Fibroblast of lung (primary cell): ENCODE results near the gene PLCG1.

Experiments
- CTCF ChIP-seq, 2 donors: IDR thresholded peaks in 1 of 2; conservative IDR thresholded peaks in 1 of 2; 1 replicate in 1 of 2; 2 replicates in 1 of 2; pipeline ENCODE4 v1.5.1; 2011 to 2012; ENCODE audit warnings: low read length in 2 of 2, control low read depth in 1 of 2, inconsistent platforms in 1 of 2, low read depth in 1 of 2, mild to moderate bottlenecking in 1 of 2
- EZH2 ChIP-seq: IDR thresholded peaks from 2 replicates; pipeline ENCODE4 v1.5.1; 2012; ENCODE audit warnings: low read length, control low read depth, mild to moderate bottlenecking; ENCODE audit errors: missing control alignments

- no peak for TF ChIP-seq EZH2
- TF ChIP-seq CTCF (conservative IDR thresholded peaks at IDR 0.05 in 1 of 2, IDR thresholded peaks at IDR 0.05 in 1 of 2; ENCODE audit: low read depth in 1 of 2, low read length in 2 of 2) = no peak
Measured at GRCh38 chr20:41134362-41135186, 2.8 kb upstream of the PLCG1 start.
